ENCODE measurements around the gene CRISPLD2. TPM values are rescaled to one million over a fixed set of nuclear protein-coding genes. Genes with fewer than 3 reads are reported as not detected.

CRISPLD2 gene
- total RNA-seq, 3 donors from 2014 or later (not counting 1 experiment from before 2014, with no cell fraction given): 0.86 to 6.3 TPM; not detected in 1

- H3K36me3 ChIP-seq (ENCODE audit: control insufficient read depth, insufficient read depth, low read length): no peaks in the 10 kb centered on the region
- intact Hi-C loops (cut with micrococcal nuclease): no loop called here
- H3K4me1 Mint-ChIP-seq: no peaks in the 10 kb centered on the region
- H3K27ac Mint-ChIP-seq: no peak overlapping the region
- no peak overlapping the region for H3K4me3 Mint-ChIP-seq
- H3K27me3 ChIP-seq (ENCODE audit: control insufficient read depth, insufficient read depth, low read length): no peaks in the 10 kb centered on the region
- no peak for TF ChIP-seq CTCF (IDR thresholded peaks at IDR 0.05)
- ATAC-seq (no peak), DNase-seq (no peak)
- peaks cover 7% of the 10 kb centered on the region for H3K4me1 ChIP-seq (ENCODE audit: control insufficient read depth, insufficient read depth, low read length)
- no peak overlapping the region for H3K27ac ChIP-seq (ENCODE audit: low read length)
- 74% methylated on average over 12 of the region's 12 CpGs for WGBS (ENCODE audit: insufficient coverage)
- no peaks in the 10 kb centered on the region for H3K9me3 ChIP-seq (ENCODE audit: control insufficient read depth, insufficient read depth, low read length)
- no peaks in the 10 kb centered on the region for H3K36me3 Mint-ChIP-seq
- H3K9me3 Mint-ChIP-seq: no peaks in the 10 kb centered on the region
- no peak overlapping the region for H3K4me3 ChIP-seq (ENCODE audit: low read length)
- peaks cover 19 to 20% of the 10 kb centered on the region in 2 donors for H3K27me3 Mint-ChIP-seq (ENCODE audit: low read depth in 2 of 2)
These were observed 69.3 kb downstream of the CRISPLD2 start for GRCh38 chr16:84889066-84889465.

- WGBS (ENCODE audit: insufficient coverage): 91% methylated on average over 9 of the region's 9 CpGs
- ATAC-seq (no peak), DNase-seq (no peak)
- Mint-ChIP-seq H3K36me3 (no peaks in the 10 kb centered on the region), H3K4me1 (no peaks in the 10 kb centered on the region), H3K9me3 (no peaks in the 10 kb centered on the region), H3K27me3 (ENCODE audit: low read depth in 2 of 2) (peaks cover 12 to 20% of the 10 kb centered on the region in 2 donors), H3K4me3 (no peak overlapping the region), H3K27ac (no peak overlapping the region)
- no peak for TF ChIP-seq CTCF (IDR thresholded peaks at IDR 0.05)
- Histone ChIP-seq H3K36me3 (ENCODE audit: control insufficient read depth, insufficient read depth, low read length) (no peaks in the 10 kb centered on the region), H3K27me3 (ENCODE audit: control insufficient read depth, insufficient read depth, low read length) (no peaks in the 10 kb centered on the region), H3K4me3 (ENCODE audit: low read length) (no peak overlapping the region), H3K4me1 (ENCODE audit: control insufficient read depth, insufficient read depth, low read length) (peaks cover 7% of the 10 kb centered on the region), H3K27ac (ENCODE audit: low read length) (no peak overlapping the region), H3K9me3 (ENCODE audit: control insufficient read depth, insufficient read depth, low read length) (no peaks in the 10 kb centered on the region)
- intact Hi-C loops (cut with micrococcal nuclease): no loop called here
These were observed 70.6 kb downstream of the CRISPLD2 start for GRCh38 chr16:84890427-84890826.

GRCh38 chr16:84891149-84891795 is 71.5 kb downstream of the CRISPLD2 start:
- DNase-seq (no peak), ATAC-seq (no peak)
- WGBS (ENCODE audit: insufficient coverage): 86% methylated on average over 16 of the region's 17 CpGs
- Mint-ChIP-seq H3K27me3 (ENCODE audit: low read depth in 2 of 2) (peaks cover 10 to 20% of the 10 kb centered on the region in 2 donors), H3K36me3 (no peaks in the 10 kb centered on the region), H3K4me3 (no peak overlapping the region), H3K4me1 (no peaks in the 10 kb centered on the region), H3K27ac (no peak overlapping the region), H3K9me3 (no peaks in the 10 kb centered on the region)
- Histone ChIP-seq H3K27ac (ENCODE audit: low read length) (no peak overlapping the region), H3K36me3 (ENCODE audit: control insufficient read depth, insufficient read depth, low read length) (no peaks in the 10 kb centered on the region), H3K4me1 (ENCODE audit: control insufficient read depth, insufficient read depth, low read length) (peaks cover 7% of the 10 kb centered on the region), H3K9me3 (ENCODE audit: control insufficient read depth, insufficient read depth, low read length) (no peaks in the 10 kb centered on the region), H3K27me3 (ENCODE audit: control insufficient read depth, insufficient read depth, low read length) (no peaks in the 10 kb centered on the region), H3K4me3 (ENCODE audit: low read length) (no peak overlapping the region)
- intact Hi-C loops (cut with micrococcal nuclease): no loop called here
- no peak for TF ChIP-seq CTCF (IDR thresholded peaks at IDR 0.05)

GRCh38 chr16:84892097-84892496 is 72.3 kb downstream of the CRISPLD2 start:
- Histone ChIP-seq H3K27ac (ENCODE audit: low read length) (no peak overlapping the region), H3K36me3 (ENCODE audit: control insufficient read depth, insufficient read depth, low read length) (no peaks in the 10 kb centered on the region), H3K4me3 (ENCODE audit: low read length) (no peak overlapping the region), H3K9me3 (ENCODE audit: control insufficient read depth, insufficient read depth, low read length) (no peaks in the 10 kb centered on the region), H3K4me1 (ENCODE audit: control insufficient read depth, insufficient read depth, low read length) (peaks cover 7% of the 10 kb centered on the region), H3K27me3 (ENCODE audit: control insufficient read depth, insufficient read depth, low read length) (no peaks in the 10 kb centered on the region)
- DNase-seq: no peak
- no peaks in the 10 kb centered on the region for H3K4me1 Mint-ChIP-seq
- H3K27me3 Mint-ChIP-seq (ENCODE audit: low read depth in 2 of 2): peaks cover 12 to 20% of the 10 kb centered on the region in 2 donors
- H3K36me3 Mint-ChIP-seq: no peaks in the 10 kb centered on the region
- no peak overlapping the region for H3K4me3 Mint-ChIP-seq
- 91% methylated on average over 10 of the region's 10 CpGs for WGBS (ENCODE audit: insufficient coverage)
- no peaks in the 10 kb centered on the region for H3K9me3 Mint-ChIP-seq
- TF ChIP-seq CTCF (IDR thresholded peaks at IDR 0.05): no peak
- no peak overlapping the region for H3K27ac Mint-ChIP-seq
- intact Hi-C loops (cut with micrococcal nuclease): no loop called here
- ATAC-seq: no peak

All from natural killer cell (primary cell).